ENCODE data around the gene TIMP2.

DNA sequence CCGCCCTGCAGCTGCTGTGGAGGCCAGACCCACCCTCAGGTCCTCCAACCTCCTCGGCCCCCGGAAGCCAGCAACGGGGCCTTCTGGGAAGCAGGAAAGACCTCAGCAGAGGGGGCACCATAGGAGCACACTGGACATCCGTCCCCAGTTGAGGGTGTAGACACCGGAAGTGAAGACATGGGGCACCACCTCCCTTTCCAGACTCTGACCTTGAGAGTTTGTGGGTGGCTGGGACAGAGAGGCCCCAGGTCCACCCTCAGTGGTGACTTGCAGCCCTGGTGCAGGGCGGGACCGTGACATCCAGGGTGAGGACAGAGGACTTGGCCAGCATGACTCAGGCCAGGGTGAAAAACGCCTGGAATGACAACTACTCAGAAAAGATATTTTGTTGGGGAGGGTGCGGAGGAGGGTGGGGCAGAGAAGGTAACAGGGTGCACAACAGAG lies 42.1 kb downstream of the TIMP2 start:
- TF ChIP-seq, protein P1, sequence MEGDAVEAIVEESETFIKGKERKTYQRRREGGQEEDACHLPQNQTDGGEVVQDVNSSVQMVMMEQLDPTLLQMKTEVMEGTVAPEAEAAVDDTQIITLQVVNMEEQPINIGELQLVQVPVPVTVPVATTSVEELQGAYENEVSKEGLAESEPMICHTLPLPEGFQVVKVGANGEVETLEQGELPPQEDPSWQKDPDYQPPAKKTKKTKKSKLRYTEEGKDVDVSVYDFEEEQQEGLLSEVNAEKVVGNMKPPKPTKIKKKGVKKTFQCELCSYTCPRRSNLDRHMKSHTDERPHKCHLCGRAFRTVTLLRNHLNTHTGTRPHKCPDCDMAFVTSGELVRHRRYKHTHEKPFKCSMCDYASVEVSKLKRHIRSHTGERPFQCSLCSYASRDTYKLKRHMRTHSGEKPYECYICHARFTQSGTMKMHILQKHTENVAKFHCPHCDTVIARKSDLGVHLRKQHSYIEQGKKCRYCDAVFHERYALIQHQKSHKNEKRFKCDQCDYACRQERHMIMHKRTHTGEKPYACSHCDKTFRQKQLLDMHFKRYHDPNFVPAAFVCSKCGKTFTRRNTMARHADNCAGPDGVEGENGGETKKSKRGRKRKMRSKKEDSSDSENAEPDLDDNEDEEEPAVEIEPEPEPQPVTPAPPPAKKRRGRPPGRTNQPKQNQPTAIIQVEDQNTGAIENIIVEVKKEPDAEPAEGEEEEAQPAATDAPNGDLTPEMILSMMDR (IDR thresholded peaks at IDR 0.05) = no peak
- TF ChIP-seq POLR2A (IDR thresholded peaks at IDR 0.05) = peak in 1 of 2 donors; percentile 8
- TF ChIP-seq EP300 (IDR thresholded peaks at IDR 0.05) = peak in 1 of 2 donors; percentile 39

Data from tibial nerve (tissue), 4 donors.